ENCODE measurements around the gene NDUFB3. TPM values are rescaled to one million over a fixed set of nuclear protein-coding genes. Genes with fewer than 3 reads are reported as not detected.

The NDUFB3 gene
- total and polyA plus RNA-seq, 8 donors, result 58.2 to 92.9 (median 66.3) TPM

DNA sequence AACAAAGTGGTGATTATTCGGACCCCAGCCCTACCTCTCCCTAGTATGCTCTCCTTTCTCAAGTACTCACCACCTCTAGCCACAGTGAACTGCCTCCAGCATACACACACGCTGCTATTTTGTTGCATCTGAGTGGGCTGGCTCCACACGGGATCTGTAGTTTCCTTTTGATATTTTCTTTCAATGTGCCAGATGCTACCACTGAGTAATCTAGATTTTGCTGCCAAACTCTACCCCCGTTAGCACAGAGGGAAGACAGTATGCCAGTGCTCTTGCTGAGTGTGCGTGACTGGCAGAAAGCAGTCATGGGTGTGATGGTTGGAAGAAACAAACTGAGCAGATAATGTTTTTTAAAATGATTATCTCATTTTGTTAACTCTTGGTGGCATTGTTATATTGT, 55.8 kb downstream of the NDUFB3 start:
- ATAC-seq (peak; percentile 1), DNase-seq (no peak)
- Histone ChIP-seq H3K27me3 (no peaks in the 10 kb centered on the region), H3K4me1 (peaks cover 84 to 100% of the 10 kb centered on the region in 2 donors), H3K4me3 (peak overlapping the region in 1 of 2 donors; percentile 81), H3K9me3 (no peaks in the 10 kb centered on the region), H3K27ac (peak overlapping the region; percentile 99 to 100), H3K36me3 (peaks cover 0 to 28% of the 10 kb centered on the region in 2 donors)
- intact Hi-C loops (cut with DNase I), result no loop called here
- TF ChIP-seq, protein P1, sequence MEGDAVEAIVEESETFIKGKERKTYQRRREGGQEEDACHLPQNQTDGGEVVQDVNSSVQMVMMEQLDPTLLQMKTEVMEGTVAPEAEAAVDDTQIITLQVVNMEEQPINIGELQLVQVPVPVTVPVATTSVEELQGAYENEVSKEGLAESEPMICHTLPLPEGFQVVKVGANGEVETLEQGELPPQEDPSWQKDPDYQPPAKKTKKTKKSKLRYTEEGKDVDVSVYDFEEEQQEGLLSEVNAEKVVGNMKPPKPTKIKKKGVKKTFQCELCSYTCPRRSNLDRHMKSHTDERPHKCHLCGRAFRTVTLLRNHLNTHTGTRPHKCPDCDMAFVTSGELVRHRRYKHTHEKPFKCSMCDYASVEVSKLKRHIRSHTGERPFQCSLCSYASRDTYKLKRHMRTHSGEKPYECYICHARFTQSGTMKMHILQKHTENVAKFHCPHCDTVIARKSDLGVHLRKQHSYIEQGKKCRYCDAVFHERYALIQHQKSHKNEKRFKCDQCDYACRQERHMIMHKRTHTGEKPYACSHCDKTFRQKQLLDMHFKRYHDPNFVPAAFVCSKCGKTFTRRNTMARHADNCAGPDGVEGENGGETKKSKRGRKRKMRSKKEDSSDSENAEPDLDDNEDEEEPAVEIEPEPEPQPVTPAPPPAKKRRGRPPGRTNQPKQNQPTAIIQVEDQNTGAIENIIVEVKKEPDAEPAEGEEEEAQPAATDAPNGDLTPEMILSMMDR (IDR thresholded peaks at IDR 0.05), result no peak

DNA sequence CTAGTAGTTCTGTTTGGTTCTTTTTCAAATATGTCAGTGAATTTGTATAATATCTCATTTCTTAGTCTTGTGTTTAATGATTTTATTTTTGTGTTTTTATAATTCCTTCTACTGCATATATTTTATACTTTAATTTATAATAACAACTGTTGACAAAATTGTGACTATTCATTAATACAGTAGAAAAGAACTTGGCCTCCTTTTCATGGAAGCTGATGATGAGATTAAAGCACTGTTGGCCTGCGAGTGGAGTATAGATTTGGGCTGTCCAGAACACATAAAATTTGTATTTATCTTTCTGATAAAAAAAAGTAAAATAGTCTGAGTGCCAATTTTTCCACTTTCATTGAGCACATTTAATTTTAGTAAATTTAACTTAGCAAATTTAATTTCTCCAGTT, 56.2 kb downstream of the NDUFB3 start:
- no peak for DNase-seq
- intact Hi-C loops (cut with DNase I), result no loop called here
- no peaks in the 10 kb centered on the region for H3K9me3 ChIP-seq
- TF ChIP-seq, protein P1 (IDR thresholded peaks at IDR 0.05), result no peak
- peaks cover 88 to 100% of the 10 kb centered on the region in 2 donors for H3K4me1 ChIP-seq
- H3K27ac ChIP-seq, result peak overlapping the region; percentile 99 to 100
- H3K36me3 ChIP-seq, result peaks cover 0 to 33% of the 10 kb centered on the region in 2 donors
- H3K27me3 ChIP-seq, result no peaks in the 10 kb centered on the region
- ATAC-seq, result no peak
- H3K4me3 ChIP-seq, result peak overlapping the region in 1 of 2 donors; percentile 81

GRCh38 chr2:201128933-201129505, 57.2 kb downstream of the NDUFB3 start:
- TF ChIP-seq, protein P1 (IDR thresholded peaks at IDR 0.05), result no peak
- H3K9me3 ChIP-seq, result no peaks in the 10 kb centered on the region
- H3K27me3 ChIP-seq, result no peaks in the 10 kb centered on the region
- H3K36me3 ChIP-seq, result peaks cover 0 to 35% of the 10 kb centered on the region in 2 donors
- ATAC-seq (peak; percentile 54), DNase-seq (peak in 1 of 4 donors; percentile 57)
- peak overlapping the region; percentile 99 to 100 for H3K27ac ChIP-seq
- H3K4me1 ChIP-seq, result peaks cover 86 to 100% of the 10 kb centered on the region in 2 donors
- intact Hi-C loops (cut with DNase I), result no loop called here
- peak overlapping the region in 1 of 2 donors; percentile 35 for H3K4me3 ChIP-seq

DNA sequence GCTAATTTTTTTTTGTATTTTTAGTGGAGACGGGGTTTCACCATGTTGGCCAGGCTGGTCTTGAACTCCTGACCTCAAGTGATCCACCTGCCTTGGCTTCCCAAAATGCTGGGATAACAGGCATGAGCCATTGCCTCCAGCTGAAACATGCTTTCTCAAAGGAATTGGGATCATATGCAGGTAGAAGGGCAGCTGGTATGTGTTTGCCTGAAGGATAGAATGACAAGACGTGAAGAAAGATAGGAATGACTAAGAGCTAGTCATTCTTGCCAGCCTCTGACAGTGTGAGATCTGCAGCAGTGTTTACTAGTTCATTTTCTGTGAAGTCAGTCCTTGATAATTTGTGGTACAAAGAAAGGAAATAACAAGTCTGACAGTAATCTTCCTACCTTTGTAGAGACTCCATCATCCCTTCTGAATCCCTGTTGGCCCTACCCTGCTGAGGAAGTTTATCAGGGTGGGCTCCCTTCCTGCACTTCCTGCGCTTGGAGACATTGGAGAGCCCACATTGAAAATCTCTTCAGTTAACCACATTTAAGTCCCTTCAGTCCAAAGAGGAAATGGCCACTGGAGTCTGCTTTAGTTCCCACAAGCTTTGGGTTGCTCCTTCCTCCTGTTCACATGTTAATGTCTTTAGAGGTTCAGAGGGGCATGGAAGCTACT, 58.9 kb downstream of the NDUFB3 start:
- Histone ChIP-seq H3K4me1 (peaks cover 70 to 100% of the 10 kb centered on the region in 2 donors), H3K27me3 (no peaks in the 10 kb centered on the region), H3K4me3 (peak overlapping the region in 1 of 2 donors; percentile 35), H3K9me3 (no peaks in the 10 kb centered on the region), H3K27ac (peak overlapping the region; percentile 99 to 100), H3K36me3 (peaks cover 0 to 50% of the 10 kb centered on the region in 2 donors)
- TF ChIP-seq, protein P1 (IDR thresholded peaks at IDR 0.05), result no peak
- intact Hi-C loops (cut with DNase I), result no loop called here
- ATAC-seq (peak; percentile 6), DNase-seq (no peak)

DNA sequence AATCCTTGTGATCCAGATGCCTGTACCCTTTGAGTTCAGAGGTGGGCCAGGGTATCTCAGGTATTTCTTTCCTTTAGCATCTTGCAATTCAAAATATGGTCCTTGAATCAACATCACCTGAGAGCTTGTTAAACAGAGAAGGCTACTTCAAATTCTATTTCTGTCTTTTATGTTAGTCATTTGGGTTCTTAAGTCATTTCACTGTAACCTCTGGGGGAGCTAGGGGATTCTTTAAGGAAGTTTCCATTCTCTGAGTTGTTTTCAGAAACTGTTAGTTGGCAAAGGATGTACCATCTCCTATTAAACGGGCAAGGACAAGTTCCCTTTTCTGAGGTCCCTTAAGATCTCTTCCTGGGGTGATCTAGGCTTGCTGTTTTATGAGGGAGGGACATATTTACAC, 60.7 kb downstream of the NDUFB3 start:
- ATAC-seq (peak; percentile 54), DNase-seq (no peak)
- TF ChIP-seq, protein P1 (IDR thresholded peaks at IDR 0.05), result no peak
- intact Hi-C loops (cut with DNase I), result no loop called here
- Histone ChIP-seq H3K27ac (peak overlapping the region; percentile 99 to 100), H3K9me3 (no peaks in the 10 kb centered on the region), H3K4me3 (peak overlapping the region in 1 of 2 donors; percentile 35), H3K27me3 (no peaks in the 10 kb centered on the region), H3K36me3 (peaks cover 0 to 69% of the 10 kb centered on the region in 2 donors), H3K4me1 (peaks cover 58 to 100% of the 10 kb centered on the region in 2 donors)
